ENCODE measurements around the gene FAM117B.

- TF ChIP-seq, protein P1, sequence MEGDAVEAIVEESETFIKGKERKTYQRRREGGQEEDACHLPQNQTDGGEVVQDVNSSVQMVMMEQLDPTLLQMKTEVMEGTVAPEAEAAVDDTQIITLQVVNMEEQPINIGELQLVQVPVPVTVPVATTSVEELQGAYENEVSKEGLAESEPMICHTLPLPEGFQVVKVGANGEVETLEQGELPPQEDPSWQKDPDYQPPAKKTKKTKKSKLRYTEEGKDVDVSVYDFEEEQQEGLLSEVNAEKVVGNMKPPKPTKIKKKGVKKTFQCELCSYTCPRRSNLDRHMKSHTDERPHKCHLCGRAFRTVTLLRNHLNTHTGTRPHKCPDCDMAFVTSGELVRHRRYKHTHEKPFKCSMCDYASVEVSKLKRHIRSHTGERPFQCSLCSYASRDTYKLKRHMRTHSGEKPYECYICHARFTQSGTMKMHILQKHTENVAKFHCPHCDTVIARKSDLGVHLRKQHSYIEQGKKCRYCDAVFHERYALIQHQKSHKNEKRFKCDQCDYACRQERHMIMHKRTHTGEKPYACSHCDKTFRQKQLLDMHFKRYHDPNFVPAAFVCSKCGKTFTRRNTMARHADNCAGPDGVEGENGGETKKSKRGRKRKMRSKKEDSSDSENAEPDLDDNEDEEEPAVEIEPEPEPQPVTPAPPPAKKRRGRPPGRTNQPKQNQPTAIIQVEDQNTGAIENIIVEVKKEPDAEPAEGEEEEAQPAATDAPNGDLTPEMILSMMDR (IDR thresholded peaks at IDR 0.05), result no peak
- no peak for TF ChIP-seq POLR2A (IDR thresholded peaks at IDR 0.05)
Measured at GRCh38 chr2:202643012-202643858, 8.5 kb downstream of the FAM117B start.
